ENCODE measurements around the gene TRDMT1.
A peak's percentile ranks its signal among the peaks of the same experiment; 100 is the strongest.

The TRDMT1 gene

GRCh38 chr10:17178006-17178405 lies 23.5 kb downstream of the TRDMT1 start:
- TF ChIP-seq, protein P1, sequence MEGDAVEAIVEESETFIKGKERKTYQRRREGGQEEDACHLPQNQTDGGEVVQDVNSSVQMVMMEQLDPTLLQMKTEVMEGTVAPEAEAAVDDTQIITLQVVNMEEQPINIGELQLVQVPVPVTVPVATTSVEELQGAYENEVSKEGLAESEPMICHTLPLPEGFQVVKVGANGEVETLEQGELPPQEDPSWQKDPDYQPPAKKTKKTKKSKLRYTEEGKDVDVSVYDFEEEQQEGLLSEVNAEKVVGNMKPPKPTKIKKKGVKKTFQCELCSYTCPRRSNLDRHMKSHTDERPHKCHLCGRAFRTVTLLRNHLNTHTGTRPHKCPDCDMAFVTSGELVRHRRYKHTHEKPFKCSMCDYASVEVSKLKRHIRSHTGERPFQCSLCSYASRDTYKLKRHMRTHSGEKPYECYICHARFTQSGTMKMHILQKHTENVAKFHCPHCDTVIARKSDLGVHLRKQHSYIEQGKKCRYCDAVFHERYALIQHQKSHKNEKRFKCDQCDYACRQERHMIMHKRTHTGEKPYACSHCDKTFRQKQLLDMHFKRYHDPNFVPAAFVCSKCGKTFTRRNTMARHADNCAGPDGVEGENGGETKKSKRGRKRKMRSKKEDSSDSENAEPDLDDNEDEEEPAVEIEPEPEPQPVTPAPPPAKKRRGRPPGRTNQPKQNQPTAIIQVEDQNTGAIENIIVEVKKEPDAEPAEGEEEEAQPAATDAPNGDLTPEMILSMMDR (IDR thresholded peaks at IDR 0.05; ENCODE audit: low read depth, low read length) = no peak
- no peak overlapping the region for H3K4me3 ChIP-seq (ENCODE audit: low read depth, low read length)

- TF ChIP-seq, protein P1 (IDR thresholded peaks at IDR 0.05; ENCODE audit: low read depth, low read length) = no peak
- H3K4me3 ChIP-seq (ENCODE audit: low read depth, low read length) = no peak overlapping the region
These were observed 24.5 kb downstream of the TRDMT1 start for GRCh38 chr10:17177014-17177413.

- TF ChIP-seq, protein P1 (IDR thresholded peaks at IDR 0.05; ENCODE audit: low read depth, low read length) = no peak
- H3K4me3 ChIP-seq (ENCODE audit: low read depth, low read length) = no peak overlapping the region
These were observed 25.4 kb downstream of the TRDMT1 start for GRCh38 chr10:17176091-17176490.

- H3K4me3 ChIP-seq (ENCODE audit: low read depth, low read length) = no peak overlapping the region
- TF ChIP-seq, protein P1 (IDR thresholded peaks at IDR 0.05; ENCODE audit: low read depth, low read length) = no peak
These were observed 25.9 kb downstream of the TRDMT1 start for GRCh38 chr10:17175551-17175950.

- TF ChIP-seq, protein P1 (IDR thresholded peaks at IDR 0.05; ENCODE audit: low read depth, low read length) = no peak
These were observed 26.8 kb downstream of the TRDMT1 start for GRCh38 chr10:17174626-17175025.

GRCh38 chr10:17171141-17171641 lies 30.3 kb downstream of the TRDMT1 start:
- peak overlapping the region; percentile 19; the same call in 1 of the 2 replicates for H3K4me3 ChIP-seq (ENCODE audit: low read depth, low read length)
- TF ChIP-seq, protein P1 (IDR thresholded peaks at IDR 0.05; ENCODE audit: low read depth, low read length) = no peak

More at GRCh38 chr10:17174626-17175025, 26.8 kb downstream of the TRDMT1 start:
- H3K4me3 ChIP-seq (ENCODE audit: low read depth, low read length) = no peak overlapping the region

GRCh38 chr10:17169803-17170202 lies 31.7 kb downstream of the TRDMT1 start:
- TF ChIP-seq, protein P1 (IDR thresholded peaks at IDR 0.05; ENCODE audit: low read depth, low read length) = no peak

More at GRCh38 chr10:17169803-17170202, 31.7 kb downstream of the TRDMT1 start:
- no peak overlapping the region for H3K4me3 ChIP-seq (ENCODE audit: low read depth, low read length)

Measured in WI38 (cell line).